BJ (cell line): ENCODE data around the gene CCNB1IP1. TPM values are rescaled to one million over a fixed set of nuclear protein-coding genes. Genes with fewer than 3 reads are reported as not detected.
"Not testable (repeated sequence)": the region's sequence is repeated elsewhere in the genome, so short reads cannot be mapped to it uniquely, and the experiment has no call there.

Experiments
- CTCF ChIA-PET: fragments of 350-600 bp; formaldehyde crosslinking; extraction: SDS; loops from one replicate; lab custom pipeline; 2021; ENCODE audit warnings: antibody characterized with exemption, inconsistent platforms; lab: Yijun Ruan, JAX
- POLR2A ChIA-PET: fragments of 300-600 bp; sonication (Branson Sonifier 250); formaldehyde crosslinking; extraction: SDS; loops from one replicate; lab custom pipeline; 2021; ENCODE audit warnings: antibody characterized with exemption; lab: Charles Lee
- DNase-seq: peaks from one replicate; pipeline ENCODE4 v3.0.0-alpha.2; 2011; ENCODE audit warnings: low read depth
- H3K27me3 ChIP-seq: 2 replicates; pipeline ENCODE4 v1.6.0; 2011; ENCODE audit warnings: low read length; ENCODE audit not compliant: control insufficient read depth, insufficient read depth
- H3K36me3 ChIP-seq: 2 replicates; pipeline ENCODE4 v1.5.1; 2011; ENCODE audit warnings: low read length; ENCODE audit not compliant: control insufficient read depth, insufficient read depth
- H3K4me3 ChIP-seq: 2 replicates; pipeline ENCODE4 v1.5.1; 2011; ENCODE audit warnings: low read depth, mild to moderate bottlenecking, control low read depth, low read length
- polyA plus RNA-seq: library from polyadenylated mRNA; depleted of rRNA; stranded (reverse); fragments of >200 nt; gene quantifications from 2 replicates; pipeline ENCODE4 v1.2.3, GENCODE V29; 2011
- TF ChIP-seq, protein P1 (sequence below): IDR thresholded peaks from 2 replicates; pipeline ENCODE4 v1.5.1; 2011; ENCODE audit warnings: low read depth, mild to moderate bottlenecking, control low read depth, inconsistent platforms, low read length, moderate library complexity; ENCODE audit not compliant: insufficient read depth

Gene CCNB1IP1
- polyA plus RNA-seq, 1 experiment = 41.0 TPM

DNA sequence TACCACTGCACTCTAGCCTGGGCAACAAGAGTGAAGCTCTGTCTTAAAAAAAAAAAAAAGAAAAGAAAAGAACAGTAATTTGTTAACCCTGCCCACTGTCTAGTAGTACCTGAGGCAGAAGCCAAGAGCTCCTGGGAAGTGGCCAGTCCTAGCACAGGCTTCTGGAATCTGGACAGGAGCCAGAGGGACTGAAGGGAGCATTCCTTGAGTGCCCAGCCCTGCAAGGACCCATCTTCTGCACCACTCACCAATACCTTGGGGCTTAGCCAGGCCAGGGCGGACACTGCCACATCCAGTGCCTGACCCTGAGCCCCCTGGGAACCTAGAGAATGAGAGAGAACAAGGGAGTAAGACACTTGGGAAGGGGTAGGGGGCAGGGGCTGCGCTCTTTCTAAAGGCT is 44.1 kb upstream of the CCNB1IP1 start:
- POLR2A ChIA-PET = interaction anchor here (0.6 kb wide), 1 partner anchor 141 kb away, joined by 10 read pairs; no protein-coding TSS in a partner anchor
- no peaks in the 10 kb centered on the region for H3K27me3 ChIP-seq
- no peak for DNase-seq

DNA sequence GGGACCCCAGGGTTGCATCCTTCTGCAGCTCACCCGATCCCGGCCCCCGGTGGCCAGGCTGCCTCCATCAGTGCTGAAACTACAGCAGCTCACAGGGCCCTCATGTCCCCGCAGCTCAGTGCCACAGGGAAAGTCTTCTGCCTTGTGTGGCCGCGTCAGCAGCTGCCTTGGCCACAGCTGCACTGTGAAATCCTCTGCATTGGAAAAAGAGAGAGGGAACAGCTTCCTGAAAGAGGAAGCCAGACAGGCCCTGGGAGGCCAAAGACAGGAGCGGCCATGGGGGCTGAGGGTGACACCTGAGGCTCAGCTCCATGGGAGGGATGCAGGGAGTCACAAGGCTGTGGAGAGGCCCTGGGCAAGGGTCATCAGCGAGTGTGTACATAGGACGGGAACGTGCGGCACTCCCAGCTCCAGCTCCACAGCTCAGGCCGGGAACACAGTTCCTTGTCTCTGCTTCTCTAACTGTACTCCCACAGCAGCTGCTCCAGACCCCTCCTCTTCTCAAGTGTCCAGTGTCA is 43.1 kb upstream of the CCNB1IP1 start:
- DNase-seq = no peak
- peaks cover 52% of the 10 kb centered on the region for H3K36me3 ChIP-seq
- ChIA-PET POLR2A (no interaction called here), CTCF (no interaction called here)
- no peak overlapping the region for H3K4me3 ChIP-seq
- no peaks in the 10 kb centered on the region for H3K27me3 ChIP-seq
- TF ChIP-seq, protein P1, sequence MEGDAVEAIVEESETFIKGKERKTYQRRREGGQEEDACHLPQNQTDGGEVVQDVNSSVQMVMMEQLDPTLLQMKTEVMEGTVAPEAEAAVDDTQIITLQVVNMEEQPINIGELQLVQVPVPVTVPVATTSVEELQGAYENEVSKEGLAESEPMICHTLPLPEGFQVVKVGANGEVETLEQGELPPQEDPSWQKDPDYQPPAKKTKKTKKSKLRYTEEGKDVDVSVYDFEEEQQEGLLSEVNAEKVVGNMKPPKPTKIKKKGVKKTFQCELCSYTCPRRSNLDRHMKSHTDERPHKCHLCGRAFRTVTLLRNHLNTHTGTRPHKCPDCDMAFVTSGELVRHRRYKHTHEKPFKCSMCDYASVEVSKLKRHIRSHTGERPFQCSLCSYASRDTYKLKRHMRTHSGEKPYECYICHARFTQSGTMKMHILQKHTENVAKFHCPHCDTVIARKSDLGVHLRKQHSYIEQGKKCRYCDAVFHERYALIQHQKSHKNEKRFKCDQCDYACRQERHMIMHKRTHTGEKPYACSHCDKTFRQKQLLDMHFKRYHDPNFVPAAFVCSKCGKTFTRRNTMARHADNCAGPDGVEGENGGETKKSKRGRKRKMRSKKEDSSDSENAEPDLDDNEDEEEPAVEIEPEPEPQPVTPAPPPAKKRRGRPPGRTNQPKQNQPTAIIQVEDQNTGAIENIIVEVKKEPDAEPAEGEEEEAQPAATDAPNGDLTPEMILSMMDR = no peak

More for the DNA sequence above, 44.1 kb upstream of the CCNB1IP1 start:
- CTCF ChIA-PET = no interaction called here
- TF ChIP-seq, protein P1 = no peak
- H3K36me3 ChIP-seq = peaks cover 56% of the 10 kb centered on the region
- H3K4me3 ChIP-seq = no peak overlapping the region

DNA sequence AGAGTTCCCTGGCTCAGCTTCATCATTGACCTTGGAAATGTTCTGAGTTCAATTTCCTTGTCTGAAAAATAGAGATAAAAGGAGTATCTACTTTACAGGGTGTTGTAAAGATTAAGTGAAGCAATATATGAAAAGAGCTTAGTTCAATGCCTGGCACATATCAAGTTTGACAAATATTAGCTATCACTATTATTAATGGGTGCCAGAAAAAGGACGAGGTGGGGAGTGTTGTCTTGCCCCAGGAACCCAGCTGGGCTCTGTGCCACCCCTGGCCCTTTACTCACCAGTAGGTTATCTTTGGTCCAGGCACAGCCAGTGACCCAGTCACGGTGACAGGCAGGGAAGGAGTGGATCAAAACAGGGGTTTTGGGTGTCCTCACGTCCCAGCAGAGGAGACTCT is 42.4 kb upstream of the CCNB1IP1 start:
- ChIA-PET CTCF (no interaction called here), POLR2A (no interaction called here)
- Histone ChIP-seq H3K4me3 (no peak overlapping the region), H3K27me3 (no peaks in the 10 kb centered on the region), H3K36me3 (peaks cover 49% of the 10 kb centered on the region)
- no peak for DNase-seq
- TF ChIP-seq, protein P1 = no peak

DNA sequence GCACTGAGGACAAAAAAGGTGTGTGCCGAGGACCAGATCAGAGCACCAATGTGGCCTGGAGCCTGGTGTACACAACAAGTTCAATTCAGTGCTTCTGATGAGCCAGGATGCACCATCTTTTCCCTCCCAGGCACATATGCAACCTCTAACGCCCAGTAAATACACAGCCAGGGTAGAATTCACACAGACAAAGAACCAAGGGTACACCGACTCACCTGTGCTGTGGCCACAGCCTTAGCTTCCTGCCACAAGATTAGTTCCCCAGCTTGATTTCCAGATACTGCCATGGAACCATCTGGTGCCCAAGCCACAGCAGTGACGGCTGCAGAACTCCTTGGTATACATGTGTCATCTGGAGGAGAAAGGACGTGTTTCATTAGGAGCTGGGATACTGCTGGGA is 39.7 kb upstream of the CCNB1IP1 start:
- TF ChIP-seq, protein P1 = no peak
- POLR2A ChIA-PET = no interaction called here
- DNase-seq = no peak
- no peak overlapping the region for H3K4me3 ChIP-seq
- H3K27me3 ChIP-seq = no peaks in the 10 kb centered on the region
- H3K36me3 ChIP-seq = peaks cover 34% of the 10 kb centered on the region
- CTCF ChIA-PET = interaction anchor here (2.2 kb wide), 1 partner anchor 46 kb away, joined by 4 read pairs; no protein-coding TSS in a partner anchor

DNA sequence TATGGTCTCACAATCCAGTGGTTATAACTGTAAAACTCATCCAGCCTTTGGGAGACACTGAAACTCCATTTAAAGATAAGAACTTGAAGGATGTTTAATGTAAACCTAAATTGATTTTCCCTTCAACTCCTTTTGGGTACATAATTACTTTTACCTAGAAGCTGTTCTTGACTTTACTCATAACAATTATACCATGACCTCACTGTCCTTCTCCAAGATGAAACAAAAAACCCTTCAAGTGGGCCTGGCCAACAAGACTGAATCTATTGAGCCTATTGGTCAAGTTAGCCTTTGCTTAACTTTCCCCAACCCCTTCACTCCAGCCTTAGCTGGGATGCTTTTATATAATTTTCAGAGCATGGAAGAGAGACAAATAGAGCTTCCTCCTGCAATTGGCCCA is 32.8 kb upstream of the CCNB1IP1 start:
- no peaks in the 10 kb centered on the region for H3K27me3 ChIP-seq
- ChIA-PET CTCF (no interaction called here), POLR2A (no interaction called here)
- no peak for DNase-seq
- peaks cover 8% of the 10 kb centered on the region for H3K36me3 ChIP-seq
- no peak overlapping the region for H3K4me3 ChIP-seq
- TF ChIP-seq, protein P1 = no peak

DNA sequence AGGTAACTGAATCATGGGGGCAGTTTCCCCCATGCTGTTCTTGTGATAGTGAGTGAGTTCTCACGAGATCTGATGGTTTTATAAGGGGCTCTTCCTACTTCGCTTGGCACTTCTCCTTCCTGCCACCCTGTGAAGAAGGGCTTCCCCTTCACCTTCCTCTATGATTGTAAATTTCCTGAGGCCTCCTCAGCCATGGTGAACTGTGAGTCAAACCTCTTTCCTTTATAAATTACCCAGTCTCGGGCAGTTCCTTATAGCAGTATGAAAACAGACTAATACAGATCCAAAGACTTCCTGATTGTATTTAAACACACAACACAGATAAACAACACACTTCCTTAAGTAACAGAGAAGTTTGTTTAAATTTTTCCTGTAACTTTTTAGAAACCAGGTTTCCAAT is 25.4 kb upstream of the CCNB1IP1 start:
- H3K4me3 ChIP-seq, H3K27me3 ChIP-seq, H3K36me3 ChIP-seq, CTCF ChIA-PET, POLR2A ChIA-PET, DNase-seq: not testable (repeated sequence)
